ES-I3 (cell line): ENCODE data around the gene AKT3.
"Not testable (repeated sequence)": the region's sequence is repeated elsewhere in the genome, so short reads cannot be mapped to it uniquely, and the experiment has no call there.

Experiments used
- H3K36me3 ChIP-seq: 2 replicates; pipeline ENCODE4 v1.6.1; 2013; ENCODE audit warnings: mild to moderate bottlenecking, low read length, control low read depth, moderate library complexity; ENCODE audit not compliant: insufficient read depth
- H3K4me1 ChIP-seq: 2 replicates; pipeline ENCODE4 v1.6.1; 2013; ENCODE audit warnings: mild to moderate bottlenecking, control low read depth, low read length; ENCODE audit not compliant: insufficient read depth
- H3K9ac ChIP-seq: 2 replicates; pipeline ENCODE4 v1.6.1; 2013; ENCODE audit warnings: low read depth, mild to moderate bottlenecking, low read length, moderate library complexity
- H3K9me3 ChIP-seq: 2 replicates; pipeline ENCODE4 v1.6.1; 2013; ENCODE audit warnings: mild to moderate bottlenecking, low read length, moderate library complexity; ENCODE audit not compliant: control insufficient read depth, insufficient read depth

Gene AKT3

GRCh38 chr1:243849421-243850201 is 432 bp downstream of the AKT3 start:
- no peaks in the 10 kb centered on the region; the same call in 1 of the 2 replicates for H3K9me3 ChIP-seq
- no peaks in the 10 kb centered on the region for H3K4me1 ChIP-seq
- H3K9ac ChIP-seq = peak overlapping the region; percentile 66
- no peaks in the 10 kb centered on the region for H3K36me3 ChIP-seq

GRCh38 chr1:243848858-243849420 is 1.1 kb downstream of the AKT3 start:
- H3K4me1 ChIP-seq = no peaks in the 10 kb centered on the region
- H3K36me3 ChIP-seq = no peaks in the 10 kb centered on the region
- no peaks in the 10 kb centered on the region; the same call in 1 of the 2 replicates for H3K9me3 ChIP-seq
- H3K9ac ChIP-seq = peak overlapping the region; percentile 66

- Histone ChIP-seq H3K9ac (peak overlapping the region; percentile 66), H3K9me3 (no peaks in the 10 kb centered on the region; the same call in 1 of the 2 replicates), H3K36me3 (no peaks in the 10 kb centered on the region), H3K4me1 (no peaks in the 10 kb centered on the region)
These were observed 1.7 kb downstream of the AKT3 start for GRCh38 chr1:243848165-243848857.

- no peak overlapping the region for H3K9ac ChIP-seq
- H3K36me3 ChIP-seq = no peaks in the 10 kb centered on the region
- H3K9me3 ChIP-seq = no peaks in the 10 kb centered on the region
- no peaks in the 10 kb centered on the region for H3K4me1 ChIP-seq
These were observed 3.3 kb downstream of the AKT3 start for GRCh38 chr1:243846761-243847160.

GRCh38 chr1:243845888-243846287 is 4.2 kb downstream of the AKT3 start:
- no peaks in the 10 kb centered on the region for H3K36me3 ChIP-seq
- H3K4me1 ChIP-seq = no peaks in the 10 kb centered on the region
- no peak overlapping the region for H3K9ac ChIP-seq
- H3K9me3 ChIP-seq = no peaks in the 10 kb centered on the region

- H3K36me3 ChIP-seq = no peaks in the 10 kb centered on the region
- H3K9me3 ChIP-seq = no peaks in the 10 kb centered on the region
- no peaks in the 10 kb centered on the region for H3K4me1 ChIP-seq
- no peak overlapping the region for H3K9ac ChIP-seq
These were observed 5.9 kb downstream of the AKT3 start for GRCh38 chr1:243844186-243844585.

GRCh38 chr1:243842978-243843511 is 7.0 kb downstream of the AKT3 start:
- no peak overlapping the region for H3K9ac ChIP-seq
- no peaks in the 10 kb centered on the region for H3K36me3 ChIP-seq
- no peaks in the 10 kb centered on the region for H3K4me1 ChIP-seq
- no peaks in the 10 kb centered on the region for H3K9me3 ChIP-seq

- Histone ChIP-seq H3K4me1 (no peaks in the 10 kb centered on the region), H3K9ac (no peak overlapping the region), H3K9me3 (peaks cover 1% of the 10 kb centered on the region; the same call in 1 of the 2 replicates), H3K36me3 (no peaks in the 10 kb centered on the region)
These were observed 7.9 kb downstream of the AKT3 start for GRCh38 chr1:243842161-243842560.

- H3K9me3 ChIP-seq = peaks cover 2% of the 10 kb centered on the region; the same call in 1 of the 2 replicates
- no peaks in the 10 kb centered on the region for H3K4me1 ChIP-seq
- H3K36me3 ChIP-seq = no peaks in the 10 kb centered on the region
- no peak overlapping the region for H3K9ac ChIP-seq
These were observed 8.5 kb downstream of the AKT3 start for GRCh38 chr1:243841507-243841906.

- no peaks in the 10 kb centered on the region for H3K4me1 ChIP-seq
- peaks cover 6% of the 10 kb centered on the region; the same call in 1 of the 2 replicates for H3K9me3 ChIP-seq
- H3K36me3 ChIP-seq = no peaks in the 10 kb centered on the region
- H3K9ac ChIP-seq = no peak overlapping the region
These were observed 12.0 kb downstream of the AKT3 start for GRCh38 chr1:243837907-243838535.

GRCh38 chr1:243834130-243834529 is 15.9 kb downstream of the AKT3 start:
- H3K9ac ChIP-seq = no peak overlapping the region
- H3K9me3 ChIP-seq = peaks cover 6% of the 10 kb centered on the region; the same call in 1 of the 2 replicates
- no peaks in the 10 kb centered on the region for H3K4me1 ChIP-seq
- no peaks in the 10 kb centered on the region for H3K36me3 ChIP-seq

- Histone ChIP-seq H3K4me1 (no peaks in the 10 kb centered on the region), H3K36me3 (no peaks in the 10 kb centered on the region), H3K9ac (no peak overlapping the region), H3K9me3 (0 out of 2 replicates have a peak, but pooled peaks cover 4% of the 10 kb centered on the region)
These were observed 18.6 kb downstream of the AKT3 start for GRCh38 chr1:243831463-243831862.

- H3K9me3 ChIP-seq = no peaks in the 10 kb centered on the region
- H3K4me1 ChIP-seq = no peaks in the 10 kb centered on the region
- no peak overlapping the region for H3K9ac ChIP-seq
- no peaks in the 10 kb centered on the region for H3K36me3 ChIP-seq
These were observed 22.8 kb downstream of the AKT3 start for GRCh38 chr1:243827206-243827605.

GRCh38 chr1:243824907-243825306 is 25.1 kb downstream of the AKT3 start:
- H3K36me3 ChIP-seq, H3K4me1 ChIP-seq, H3K9me3 ChIP-seq, H3K9ac ChIP-seq: not testable (repeated sequence)
